ENCODE results near the gene MAP3K6.

The MAP3K6 gene

GRCh38 chr1:27400082-27400962, 33.6 kb upstream of the MAP3K6 start:
- no peak overlapping the region for H3K4me3 ChIP-seq (ENCODE audit: low read depth, low read length)

GRCh38 chr1:27399251-27400025, 32.7 kb upstream of the MAP3K6 start:
- no peak overlapping the region for H3K4me3 ChIP-seq (ENCODE audit: low read depth, low read length)
- no peak for DNase-seq (ENCODE audit: low read depth)
- no peak for TF ChIP-seq CTCF (IDR thresholded peaks at IDR 0.05; ENCODE audit: low read depth, low read length, missing control alignments)

More at GRCh38 chr1:27400082-27400962, 33.6 kb upstream of the MAP3K6 start:
- no peak for TF ChIP-seq CTCF (IDR thresholded peaks at IDR 0.05; ENCODE audit: low read depth, low read length, missing control alignments)
- no peak for DNase-seq (ENCODE audit: low read depth)

GRCh38 chr1:27398405-27399149, 31.8 kb upstream of the MAP3K6 start:
- DNase-seq (ENCODE audit: low read depth): no peak
- no peak overlapping the region for H3K4me3 ChIP-seq (ENCODE audit: low read depth, low read length)
- TF ChIP-seq CTCF (IDR thresholded peaks at IDR 0.05; ENCODE audit: low read depth, low read length, missing control alignments): no peak

DNA sequence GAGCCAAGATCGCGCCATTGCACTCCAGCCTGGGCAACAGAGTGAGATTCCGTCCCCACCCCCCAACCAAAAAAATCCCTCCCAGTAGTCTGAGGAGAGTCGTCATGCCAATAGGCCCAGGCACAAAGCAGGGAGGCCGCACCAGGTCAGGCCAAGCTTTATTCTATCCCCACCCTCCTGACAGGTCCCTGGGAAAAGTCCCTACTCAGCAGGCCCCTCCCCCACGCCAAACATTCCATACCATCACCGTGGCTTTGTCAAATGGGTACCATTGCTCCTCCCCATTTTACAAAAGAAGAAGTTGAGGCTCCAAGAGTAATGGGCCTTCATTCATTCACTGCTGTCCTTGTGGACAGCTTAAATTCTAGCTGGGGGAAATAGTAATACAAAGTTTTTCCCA, 31.0 kb upstream of the MAP3K6 start:
- H3K4me3 ChIP-seq (ENCODE audit: low read depth, low read length): no peak overlapping the region
- DNase-seq (ENCODE audit: low read depth): no peak
- TF ChIP-seq CTCF (IDR thresholded peaks at IDR 0.05; ENCODE audit: low read depth, low read length, missing control alignments): no peak

DNA sequence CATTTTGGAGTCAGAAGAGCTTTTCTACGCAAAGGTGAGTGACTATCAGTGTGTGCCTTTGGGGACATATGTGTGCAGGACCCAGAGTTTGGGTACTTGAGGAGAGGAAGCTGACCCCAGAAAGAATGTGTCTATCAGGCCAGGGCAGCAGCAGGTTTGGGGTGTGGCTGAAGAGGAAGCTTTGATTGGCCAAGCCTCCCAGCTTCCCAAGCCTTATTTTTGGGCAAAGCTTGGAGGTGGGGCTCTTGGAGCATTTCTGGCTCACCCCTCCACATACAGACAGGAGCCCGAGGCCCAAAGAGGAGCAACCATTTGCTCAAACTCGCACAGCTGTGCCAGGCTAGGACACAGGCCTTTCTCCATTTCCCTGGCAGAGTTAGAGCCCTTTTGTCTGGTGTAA, 30.3 kb upstream of the MAP3K6 start:
- TF ChIP-seq CTCF (IDR thresholded peaks at IDR 0.05; ENCODE audit: low read depth, low read length, missing control alignments): no peak
- H3K4me3 ChIP-seq (ENCODE audit: low read depth, low read length): no peak overlapping the region
- no peak for DNase-seq (ENCODE audit: low read depth)

DNA sequence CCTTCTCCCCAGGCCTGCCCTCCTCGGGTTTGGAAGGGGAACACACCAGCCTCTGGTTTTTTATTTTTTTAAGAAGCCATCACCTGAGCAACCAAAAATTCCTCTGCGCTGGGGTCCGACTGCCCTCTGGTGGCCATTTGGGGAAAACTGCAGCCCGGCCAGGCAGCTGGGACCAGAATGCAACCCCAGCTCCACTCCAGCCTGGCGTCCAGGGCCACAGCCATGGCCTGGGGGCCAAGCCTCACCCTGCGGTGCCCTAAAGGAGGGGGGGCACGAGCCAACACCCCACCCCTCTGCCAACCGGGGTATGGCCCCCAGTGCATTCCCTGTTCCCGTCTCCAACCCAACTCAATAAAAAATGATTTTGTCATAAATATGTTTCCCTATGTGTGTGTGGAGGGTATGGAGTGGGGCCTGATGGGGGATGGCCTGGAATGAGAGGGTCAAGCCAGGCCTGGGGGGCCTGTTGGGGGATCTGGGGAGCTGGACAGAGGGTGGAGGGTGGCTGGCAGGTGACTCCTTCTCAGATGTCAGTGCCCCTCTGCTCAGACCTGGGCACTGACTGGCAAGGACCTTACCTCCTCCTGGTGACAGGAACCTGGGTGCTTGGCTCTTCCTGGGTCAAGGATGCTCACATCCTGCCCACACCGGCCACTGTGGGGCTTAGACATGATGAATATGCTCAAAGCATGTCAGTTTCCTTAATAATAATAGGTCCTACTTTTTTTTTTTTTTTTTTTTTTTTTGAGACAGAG, 28.9 kb upstream of the MAP3K6 start:
- TF ChIP-seq CTCF (IDR thresholded peaks at IDR 0.05; ENCODE audit: low read depth, low read length, missing control alignments): peak; percentile 89
- DNase-seq (ENCODE audit: low read depth): no peak
- no peak overlapping the region for H3K4me3 ChIP-seq (ENCODE audit: low read depth, low read length)

Measured in GM12864 (cell line).